Stimulated activated naive CD4-positive, alpha-beta T cell treated with Interleukin-2 at 50 U/mL for 16 hours (primary cell): Measurements from ENCODE around the gene ZNF423.
"Not testable (repeated sequence)": the region's sequence is repeated elsewhere in the genome, so short reads cannot be mapped to it uniquely, and the experiment has no call there.

Experiments
- DNase-seq: peaks from one replicate; lab custom pipeline; 2025; lab: John Stamatoyannopoulos, UW

Gene ZNF423

GRCh38 chr16:49855822-49856671 is at the start of gene ZNF423:
Gene ZNF423, minus strand, starts transcription at chr16:49856112. Its CDS starts 338 bp downstream, at chr16:49855774.
- DNase-seq = no peak

- no peak for DNase-seq
Measured at GRCh38 chr16:49904348-49905062, 48.6 kb upstream of the ZNF423 start.

- DNase-seq = no peak
Measured at GRCh38 chr16:49902908-49903307, 47.0 kb upstream of the ZNF423 start.

GRCh38 chr16:49901711-49902110 is 45.8 kb upstream of the ZNF423 start:
- DNase-seq = no peak

DNA sequence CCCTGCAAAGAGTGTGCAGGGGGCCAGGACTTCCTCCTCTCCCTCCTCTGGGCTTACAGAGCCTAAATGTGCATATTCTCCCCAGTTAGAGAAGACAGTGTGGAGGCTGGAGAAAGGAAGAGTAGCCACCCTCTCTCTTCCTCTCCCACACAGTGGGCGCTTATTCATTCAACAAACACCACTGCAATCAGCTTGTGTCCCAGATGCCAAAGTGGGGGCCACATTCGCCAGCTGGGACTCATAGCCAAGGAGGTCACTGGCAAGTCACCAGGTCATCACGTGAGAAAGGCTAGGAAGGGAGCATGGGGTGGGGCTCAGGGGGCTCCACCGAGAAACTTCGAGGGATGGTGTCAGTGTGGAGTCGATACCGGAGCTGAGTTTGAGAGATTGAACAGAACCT is 45.0 kb upstream of the ZNF423 start:
- no peak for DNase-seq

DNA sequence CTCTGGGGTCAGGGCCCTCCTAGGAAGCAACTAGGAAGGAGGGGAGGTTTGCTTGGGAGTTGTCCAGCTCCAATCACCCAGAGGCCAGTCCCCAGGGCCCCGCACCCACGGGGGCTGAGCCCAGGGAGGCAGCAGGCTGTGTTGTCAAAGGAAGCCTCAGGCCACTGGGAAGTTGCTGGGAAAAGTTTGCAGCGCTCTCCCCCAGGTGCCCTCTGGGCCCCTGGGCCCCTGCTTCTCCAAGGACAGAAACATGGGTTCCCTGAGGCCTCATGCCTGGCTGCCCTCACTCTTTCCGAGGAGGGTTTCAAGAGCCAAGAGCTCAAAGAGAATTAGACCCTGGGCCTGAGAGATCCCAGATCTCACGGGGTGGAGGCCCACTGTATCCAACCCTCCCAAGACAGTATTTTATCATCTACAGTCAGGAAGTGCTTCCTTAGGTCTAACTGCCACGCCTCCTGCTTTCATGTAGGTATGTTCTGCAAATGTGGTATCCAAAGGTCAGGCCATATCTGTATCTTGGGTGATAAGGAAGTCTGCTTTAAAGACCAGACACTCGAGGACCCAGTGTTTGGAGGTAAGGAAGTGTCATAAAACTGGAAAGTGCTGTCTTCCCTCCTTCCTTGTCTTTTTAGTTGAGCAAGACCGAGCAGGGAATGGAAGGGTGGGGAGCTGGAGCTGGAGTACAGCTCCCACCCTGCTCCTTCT is 44.2 kb upstream of the ZNF423 start:
- no peak for DNase-seq

- no peak for DNase-seq
Measured at GRCh38 chr16:49896447-49896964, 40.6 kb upstream of the ZNF423 start.

DNA sequence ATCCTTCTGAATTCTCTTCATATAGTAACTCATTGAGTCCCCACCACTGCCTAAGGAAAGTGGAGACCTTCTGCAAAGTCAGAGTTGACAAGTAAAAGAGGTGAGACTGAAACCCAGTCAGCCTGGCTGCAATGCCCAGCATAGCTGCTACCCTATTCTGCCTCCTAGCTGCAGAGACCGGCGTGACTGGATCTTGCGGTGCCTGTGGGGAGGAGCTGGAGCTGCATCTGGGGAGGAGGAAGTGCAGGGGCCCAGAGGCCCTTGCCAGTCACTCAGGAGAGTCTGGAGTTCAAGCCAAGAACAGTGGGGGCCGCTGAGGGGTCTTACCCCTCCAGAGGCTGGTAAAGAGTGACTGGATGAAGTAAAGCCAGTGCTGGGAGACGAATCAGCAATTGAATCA is 35.0 kb upstream of the ZNF423 start:
- no peak for DNase-seq

- no peak for DNase-seq
Measured at GRCh38 chr16:49889725-49890397, 33.9 kb upstream of the ZNF423 start.

GRCh38 chr16:49886554-49887094 is 30.7 kb upstream of the ZNF423 start:
- DNase-seq = no peak

DNA sequence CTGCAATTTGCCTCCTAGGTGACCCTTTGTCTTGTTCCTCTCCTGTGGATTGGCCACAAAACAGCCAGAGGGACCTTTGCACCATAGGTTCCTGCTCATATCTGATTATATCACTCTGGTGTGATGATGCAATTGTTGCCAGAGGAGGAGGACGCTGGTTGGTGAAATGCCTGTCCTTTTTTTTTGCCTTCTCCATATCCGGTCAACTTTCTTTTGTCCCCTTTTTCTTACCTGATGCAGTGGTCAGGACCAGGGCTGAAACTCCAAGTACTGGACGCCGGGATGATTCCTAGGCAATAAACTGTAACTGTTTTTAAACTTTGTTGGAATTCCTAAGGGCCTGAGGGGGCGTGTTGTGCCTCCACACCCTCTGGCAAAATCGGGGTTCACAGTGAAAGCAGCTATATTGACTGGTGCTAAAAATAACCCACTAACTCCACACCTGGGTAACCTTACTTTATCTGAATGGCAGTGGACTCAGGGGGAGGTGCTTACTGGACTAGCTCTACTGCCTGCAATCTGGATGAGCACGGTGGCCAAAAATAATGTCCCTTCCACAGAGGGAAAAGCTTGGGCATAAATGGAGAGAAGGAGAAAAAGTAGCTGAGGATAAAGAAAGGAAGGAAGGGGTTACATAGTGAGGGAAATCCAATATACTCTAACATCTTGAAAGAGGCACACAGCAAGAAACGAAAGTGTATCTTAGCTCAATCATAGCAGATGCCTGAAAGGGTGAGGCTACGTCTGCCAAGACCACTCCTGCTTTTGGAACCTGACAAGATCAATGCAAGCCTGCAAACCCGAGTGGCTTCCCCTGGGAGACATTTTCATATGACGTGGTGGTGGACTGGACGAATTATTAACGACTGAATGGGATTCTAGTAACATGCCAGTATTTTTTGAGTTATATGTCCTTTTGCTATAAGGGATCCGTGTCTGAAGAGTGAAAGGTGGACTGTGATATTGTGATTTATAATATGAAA is 28.4 kb upstream of the ZNF423 start:
- DNase-seq = no peak

GRCh38 chr16:49883076-49884014 is 27.4 kb upstream of the ZNF423 start:
- DNase-seq = no peak

GRCh38 chr16:49881890-49882289 is 26.0 kb upstream of the ZNF423 start:
- DNase-seq = no peak

DNA sequence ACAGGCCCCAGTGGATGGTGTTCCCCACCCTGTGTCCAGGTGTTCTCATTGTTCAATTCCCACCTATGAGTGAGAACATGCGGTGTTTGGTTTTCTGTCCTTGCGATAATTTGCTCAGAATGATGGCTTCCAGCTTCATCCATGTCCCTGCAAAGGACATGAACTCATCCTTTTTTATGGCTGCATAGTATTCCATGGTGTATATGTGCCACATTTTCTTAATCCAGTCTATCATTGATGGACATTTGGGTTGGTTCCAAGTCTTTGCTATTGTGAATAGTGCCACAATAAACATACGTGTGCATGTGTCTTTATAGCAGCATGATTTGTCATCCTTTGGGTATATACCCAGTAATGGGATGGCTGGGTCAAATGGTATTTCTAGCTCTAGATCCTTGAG is 22.6 kb upstream of the ZNF423 start:
- not testable (repeated sequence) for DNase-seq

- DNase-seq = no peak
Measured at GRCh38 chr16:49876716-49877129, 20.8 kb upstream of the ZNF423 start.

DNA sequence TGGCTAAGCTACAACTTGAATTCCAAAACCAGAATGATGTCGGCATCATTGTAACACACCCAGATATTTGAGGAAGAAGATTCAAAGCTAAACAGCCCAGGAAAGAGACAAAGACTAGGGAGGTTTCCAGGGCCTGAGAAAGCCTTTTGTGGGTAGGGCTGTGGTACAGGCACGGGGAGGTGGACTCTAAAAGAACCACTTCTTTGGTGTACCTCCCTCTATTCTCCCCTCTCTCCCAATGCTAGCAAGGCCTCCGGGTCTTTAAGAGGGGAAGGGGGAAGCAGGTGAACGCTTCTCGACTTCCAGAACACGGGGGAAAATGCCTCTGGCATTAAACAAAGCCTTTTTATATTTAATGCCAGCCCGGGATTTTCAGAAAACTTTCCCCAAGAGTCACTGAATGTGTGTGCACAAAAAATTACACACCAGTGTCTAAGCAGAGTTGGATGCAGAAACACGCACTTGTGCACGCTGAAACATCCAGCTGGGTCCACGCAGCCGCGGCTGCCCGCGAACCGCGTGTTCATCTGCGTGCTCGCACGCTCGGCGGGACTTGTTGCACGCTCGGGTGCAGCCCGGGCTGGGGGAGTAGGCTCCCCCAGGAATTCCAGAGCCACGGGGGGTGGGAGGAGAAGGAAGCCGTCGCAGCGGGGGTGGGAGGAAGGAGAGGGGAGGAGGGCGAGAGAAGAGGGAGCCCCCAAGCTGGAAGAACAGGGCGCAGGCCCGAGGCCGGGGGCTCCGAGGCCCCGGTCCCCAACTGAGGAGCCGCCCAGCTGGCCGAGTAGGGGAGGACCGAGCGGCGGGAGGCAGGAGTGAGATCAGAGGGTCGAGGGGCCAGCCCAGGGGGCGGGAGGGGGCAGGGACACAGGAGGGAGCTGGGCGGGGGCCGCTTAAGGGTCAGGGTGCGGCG is 20.1 kb upstream of the ZNF423 start:
- DNase-seq = no peak

GRCh38 chr16:49874613-49875237 is 18.8 kb upstream of the ZNF423 start:
- DNase-seq = no peak

- not testable (repeated sequence) for DNase-seq
Measured at GRCh38 chr16:49871824-49872223, 15.9 kb upstream of the ZNF423 start.
